GM19035 (cell line): Measurements from ENCODE around the gene NME7.

Source experiments
- ATAC-seq: cut with Tn5 transposase; IDR thresholded peaks from one replicate; pipeline ENCODE4 v1.9.1; 2021; ENCODE audit not compliant: unreplicated experiment

NME7 gene

GRCh38 chr1:169163059-169163458 is 204.5 kb downstream of the NME7 start:
- no peak for ATAC-seq

- ATAC-seq: peak; percentile 51
These were observed 206.0 kb downstream of the NME7 start for GRCh38 chr1:169161496-169162194.

GRCh38 chr1:169160845-169161495 is 206.6 kb downstream of the NME7 start:
- no peak for ATAC-seq

DNA sequence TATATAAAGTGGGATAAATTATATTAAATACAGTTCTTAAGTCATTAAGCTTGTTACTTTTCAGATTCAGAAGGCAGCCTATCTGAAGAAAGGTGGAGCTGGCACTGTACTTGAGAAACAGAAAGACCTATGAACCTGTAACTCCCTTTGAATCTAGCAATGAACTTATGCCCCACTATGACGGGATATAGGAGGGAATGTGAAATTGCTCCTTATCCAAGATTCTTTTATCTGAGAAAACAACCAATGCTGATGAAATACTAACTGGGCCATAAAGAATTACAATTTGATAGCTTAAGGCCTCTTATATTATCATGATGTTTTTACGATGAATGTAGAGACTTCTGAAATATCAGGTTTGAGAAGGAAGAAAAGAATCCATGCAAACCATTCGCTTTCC is 211.0 kb downstream of the NME7 start:
- ATAC-seq: no peak

- no peak for ATAC-seq
These were observed 211.9 kb downstream of the NME7 start for GRCh38 chr1:169155675-169156074.

- no peak for ATAC-seq
These were observed 216.2 kb downstream of the NME7 start for GRCh38 chr1:169151338-169151837.

- ATAC-seq: no peak
These were observed 216.8 kb downstream of the NME7 start for GRCh38 chr1:169150641-169151337.

- no peak for ATAC-seq
These were observed 217.9 kb downstream of the NME7 start for GRCh38 chr1:169149555-169150286.

GRCh38 chr1:169148472-169149252 is 218.9 kb downstream of the NME7 start:
- ATAC-seq: no peak

DNA sequence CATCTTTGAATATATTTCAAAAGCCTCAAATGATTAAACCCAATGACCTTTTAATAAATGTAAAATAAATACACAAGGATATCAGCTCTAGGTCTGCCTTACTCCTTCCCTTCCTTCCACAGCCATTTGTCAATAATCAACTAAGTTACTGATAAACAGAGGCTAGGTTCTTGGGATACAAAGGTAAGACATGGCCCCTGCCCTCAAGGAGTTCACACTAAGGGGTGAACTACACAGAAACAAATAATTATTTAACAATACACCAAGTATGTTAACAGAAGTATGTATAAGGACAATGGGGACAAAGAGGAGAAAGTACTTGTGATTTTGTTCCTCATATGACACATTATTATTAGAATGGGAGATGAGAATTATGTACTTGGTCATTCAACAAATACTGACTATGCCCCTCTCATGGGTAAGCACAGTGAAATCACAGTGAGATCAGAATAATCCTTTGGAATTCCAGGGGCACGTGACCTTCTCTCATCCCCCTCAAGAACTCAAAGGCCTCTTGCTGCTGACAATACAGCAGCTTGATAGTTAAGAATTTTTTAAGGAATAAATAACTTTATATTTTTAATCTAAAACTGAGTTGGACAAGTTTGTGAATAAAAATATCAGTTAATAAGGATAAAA is 220.9 kb downstream of the NME7 start:
- ATAC-seq: no peak

DNA sequence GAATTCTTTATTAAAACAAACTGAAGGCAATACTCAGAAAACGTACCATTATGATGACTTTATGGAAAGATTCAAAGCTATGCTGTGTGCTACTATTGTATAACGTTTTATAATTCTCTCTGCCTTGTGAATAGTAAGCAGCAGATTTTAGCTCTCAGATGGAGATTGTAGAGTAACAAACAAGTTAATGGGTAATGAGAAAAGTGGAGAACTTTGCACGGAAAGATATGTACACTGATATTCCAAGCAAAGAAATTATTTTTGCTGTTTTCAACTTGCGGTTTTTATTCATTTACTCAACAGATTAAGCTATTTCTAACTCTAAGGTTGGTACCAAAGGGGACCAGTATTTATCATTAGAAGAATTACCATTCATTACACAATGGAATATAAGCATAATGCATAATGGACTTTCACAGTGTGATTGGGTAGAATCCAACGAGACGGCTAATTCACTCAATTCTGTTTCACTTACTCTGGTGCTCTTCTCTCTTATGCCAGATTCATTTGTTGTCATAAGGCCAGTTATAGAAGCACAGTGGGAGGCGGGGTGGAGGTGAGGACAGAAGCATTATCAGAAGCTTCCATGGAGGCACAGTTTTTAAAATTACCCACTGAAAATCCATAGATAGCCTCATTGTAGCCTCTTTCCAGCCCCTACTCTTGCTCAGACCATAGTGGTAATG is 222.5 kb downstream of the NME7 start:
- no peak for ATAC-seq

- no peak for ATAC-seq
These were observed 223.6 kb downstream of the NME7 start for GRCh38 chr1:169143984-169144383.

DNA sequence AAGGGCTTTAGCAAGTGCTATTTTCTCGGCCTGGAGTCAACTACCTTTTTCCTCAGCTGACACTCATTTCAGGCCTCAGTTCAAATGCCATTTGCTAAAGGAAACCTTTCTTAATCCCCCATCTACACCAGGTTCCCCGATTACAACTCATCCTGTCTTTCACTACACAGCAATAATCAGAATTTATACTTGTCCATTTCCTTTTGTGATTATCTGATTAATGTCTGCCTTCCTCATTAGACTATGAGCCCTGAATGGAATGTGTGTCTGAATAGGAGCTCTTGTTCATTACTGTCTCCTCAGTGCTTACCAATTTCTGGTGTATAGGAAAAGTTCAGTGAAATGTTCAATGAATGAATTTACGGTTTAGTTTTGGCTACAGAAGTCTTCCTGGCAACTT is 224.3 kb downstream of the NME7 start:
- no peak for ATAC-seq

DNA sequence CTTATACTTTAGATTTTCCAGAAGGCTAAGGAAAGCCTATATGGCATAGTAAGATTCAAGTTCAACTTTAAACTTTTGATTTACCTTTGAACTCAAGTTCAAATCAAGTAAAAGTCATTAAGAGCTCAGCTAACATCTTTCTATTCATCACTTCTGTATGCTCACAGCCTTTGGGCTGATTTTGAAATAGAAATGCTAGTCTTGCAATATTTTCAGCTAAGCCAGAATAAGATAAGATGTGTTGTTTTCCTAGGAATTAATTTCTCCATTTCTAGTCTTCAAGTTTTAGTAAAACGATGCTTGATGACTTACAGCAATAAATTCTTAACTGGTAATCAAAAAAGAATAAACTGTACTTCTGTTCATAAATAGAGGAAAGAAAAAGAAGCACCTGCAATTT is 225.5 kb downstream of the NME7 start:
- no peak for ATAC-seq

- ATAC-seq: no peak
These were observed 226.2 kb downstream of the NME7 start for GRCh38 chr1:169141356-169141755.

- peak; percentile 92 for ATAC-seq
These were observed 228.5 kb downstream of the NME7 start for GRCh38 chr1:169138866-169139670.

DNA sequence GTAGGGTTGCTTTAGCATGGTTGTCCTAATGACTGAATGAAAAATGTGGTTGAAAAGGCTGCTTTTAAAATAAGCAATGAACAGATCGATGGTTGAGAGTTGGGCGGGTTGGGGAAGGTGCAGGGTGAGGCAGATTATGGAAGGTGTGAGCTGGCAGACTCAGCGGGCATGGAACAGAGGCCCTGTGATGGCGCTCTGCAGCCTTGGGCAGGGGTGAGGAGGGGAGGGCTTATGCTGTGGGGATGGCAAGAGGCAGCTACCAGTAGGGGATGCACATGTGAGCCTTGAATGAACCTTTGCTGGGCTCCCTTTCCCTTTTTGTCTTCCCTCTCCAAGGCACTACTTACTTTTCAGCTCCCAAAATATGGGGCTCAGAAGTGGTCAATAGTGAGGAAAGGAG is 230.2 kb downstream of the NME7 start:
- no peak for ATAC-seq

GRCh38 chr1:169133801-169134502 is 233.6 kb downstream of the NME7 start:
- no peak for ATAC-seq
